Measurements from ENCODE around the gene VAC14.

The VAC14 gene

DNA sequence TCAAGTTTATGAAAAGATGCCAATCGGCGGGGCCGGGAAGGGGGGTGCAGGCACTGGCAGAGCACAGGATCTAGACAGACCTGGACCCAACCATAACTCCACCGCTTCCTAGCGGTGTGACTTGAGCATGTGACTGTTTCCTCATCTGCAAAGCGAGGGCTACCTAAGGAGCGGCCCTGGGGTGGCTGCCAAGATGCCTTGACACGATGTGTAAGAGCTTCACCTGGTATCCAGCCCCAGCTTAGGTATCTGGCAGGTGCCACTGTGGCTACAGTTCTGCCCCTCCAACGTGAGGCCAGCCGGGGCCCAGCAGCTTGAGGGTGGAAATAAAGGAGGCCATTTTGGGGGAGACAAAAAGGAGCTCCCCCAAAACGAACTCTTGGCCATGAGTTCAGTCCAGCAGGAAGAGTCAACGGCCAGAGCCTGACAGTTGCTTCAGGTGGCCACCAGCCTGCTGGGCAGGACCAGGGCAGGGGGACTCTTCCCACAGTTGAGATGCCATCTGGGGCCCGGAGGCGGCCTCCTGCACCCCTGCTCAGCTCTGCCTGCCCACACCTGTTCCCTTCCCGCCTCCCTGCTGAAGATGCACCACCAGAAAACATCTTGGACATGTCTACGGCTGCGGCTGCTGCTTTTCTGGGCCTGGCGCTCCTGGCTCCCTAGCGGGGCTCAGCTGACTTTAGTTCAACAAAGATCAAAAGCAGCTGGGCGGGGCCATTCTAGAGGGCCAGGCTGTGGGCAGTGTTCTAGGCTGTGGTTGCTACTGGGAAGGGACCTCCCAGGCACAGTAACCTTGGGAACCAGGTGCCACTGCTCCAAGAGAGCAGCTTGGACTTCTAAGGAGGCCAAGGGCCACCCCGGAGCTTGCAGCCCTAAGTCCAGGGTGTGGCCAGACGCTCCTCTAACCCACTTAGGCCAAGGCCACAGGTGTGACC is 111.7 kb downstream of the VAC14 start:
- DNase-seq = no peak

DNA sequence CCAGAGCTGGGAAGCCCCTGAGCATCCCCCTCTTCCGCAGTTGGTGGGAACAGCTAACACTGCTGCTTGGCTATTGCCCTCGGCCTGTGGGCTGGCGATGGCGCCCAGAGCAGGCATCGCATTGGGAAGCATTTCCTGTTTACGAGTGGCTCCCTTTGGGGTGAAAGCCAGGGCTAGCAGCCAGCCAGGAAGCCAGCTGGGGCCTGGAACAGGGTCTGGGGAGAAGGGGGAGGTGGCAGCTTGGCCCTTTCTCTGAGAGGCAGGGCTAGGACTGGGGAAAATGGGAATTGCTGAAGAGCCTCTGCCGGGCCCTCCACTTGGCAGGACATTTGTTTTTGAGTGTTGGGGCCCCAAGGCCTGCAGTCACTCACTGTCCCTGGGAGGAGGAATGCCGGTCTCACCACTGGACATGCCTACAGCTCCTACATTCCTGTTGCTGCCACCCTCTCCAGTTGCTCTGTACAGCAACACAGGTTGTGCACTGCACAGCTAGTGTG is 112.7 kb downstream of the VAC14 start:
- DNase-seq = no peak

DNA sequence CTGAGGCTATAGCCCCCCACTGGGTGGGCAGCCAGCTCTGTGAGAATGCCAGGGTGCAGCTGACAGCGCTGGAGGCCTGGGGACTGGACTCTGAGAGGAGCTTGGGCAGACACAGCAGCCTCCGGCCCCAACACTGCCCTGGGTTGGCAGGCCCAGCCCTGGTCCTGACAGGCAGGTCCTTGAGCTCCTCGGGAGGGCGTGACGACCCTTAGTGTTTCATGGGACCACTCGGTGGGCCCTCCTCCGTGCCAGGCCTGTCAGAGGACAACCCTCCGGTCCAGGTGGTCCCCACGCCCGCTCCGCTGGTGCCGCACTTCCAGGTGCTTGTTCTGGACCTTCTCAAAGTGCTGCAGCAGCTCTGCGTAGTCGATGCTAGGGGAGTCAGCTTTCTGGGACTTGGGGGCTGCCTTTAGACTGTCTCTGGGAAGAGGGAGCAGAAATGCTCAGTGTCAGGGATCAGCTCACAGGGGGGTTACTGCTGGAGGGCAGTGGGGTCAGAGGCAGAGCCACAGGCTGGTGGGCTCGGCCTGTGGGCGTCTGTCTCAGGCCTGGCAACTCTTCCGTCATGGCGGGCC is 113.2 kb downstream of the VAC14 start:
- no peak for DNase-seq

DNA sequence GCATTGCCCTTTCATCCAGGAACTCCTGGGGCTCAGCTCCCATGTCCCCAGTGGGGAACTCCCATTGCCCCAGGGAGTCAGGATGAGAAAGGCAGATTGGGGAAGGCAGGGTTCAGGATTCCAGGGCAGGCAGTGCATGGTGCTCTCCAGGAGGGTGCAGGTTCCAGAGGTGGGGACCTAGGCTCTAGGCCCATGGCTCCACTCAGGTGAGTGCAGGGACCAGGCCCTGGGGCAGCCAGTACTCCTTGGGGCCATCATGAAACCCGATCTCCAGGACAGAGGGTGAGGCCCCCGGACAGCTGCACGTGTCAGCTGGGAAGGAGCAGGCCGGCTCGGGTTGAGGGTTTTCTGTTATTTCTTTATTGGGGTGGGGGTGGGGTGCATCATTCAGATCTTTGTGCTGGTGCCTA is 113.9 kb downstream of the VAC14 start:
- DNase-seq = no peak

DNA sequence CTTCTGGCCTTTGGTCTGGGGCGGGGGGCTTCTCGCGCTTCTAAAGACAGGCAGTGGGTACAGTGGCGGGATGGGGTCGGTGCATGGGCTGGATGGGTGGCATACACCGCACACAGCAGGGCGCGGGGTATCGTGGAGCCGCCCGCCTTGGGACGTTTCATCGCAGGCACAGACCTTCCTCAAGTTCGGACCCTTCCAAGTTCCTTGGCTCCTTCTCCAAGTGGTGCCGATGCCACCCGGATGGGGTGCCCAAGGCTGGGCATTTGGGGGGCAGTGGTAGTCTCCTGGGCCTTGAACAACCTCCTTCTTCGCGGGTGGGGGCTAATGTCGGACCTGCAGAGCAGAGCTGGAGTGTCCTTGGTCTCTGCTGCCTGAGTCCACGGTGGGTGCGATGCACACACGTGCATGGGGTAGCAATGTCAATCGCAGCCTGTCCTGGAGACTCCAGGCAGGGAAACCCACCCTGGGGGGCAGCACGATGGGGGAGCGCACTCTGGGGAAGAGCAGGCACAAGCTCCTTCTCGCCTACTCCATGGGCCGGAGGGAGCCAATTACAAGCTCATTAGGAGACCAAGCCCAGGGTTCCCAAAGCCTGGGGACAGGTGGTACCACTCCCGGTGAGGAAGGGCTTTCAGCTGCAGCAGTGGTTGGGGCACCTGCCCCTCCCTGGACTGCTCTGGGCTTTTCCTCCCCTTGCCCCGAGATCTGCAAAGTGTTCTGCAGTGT is 114.4 kb downstream of the VAC14 start:
- no peak for DNase-seq

DNA sequence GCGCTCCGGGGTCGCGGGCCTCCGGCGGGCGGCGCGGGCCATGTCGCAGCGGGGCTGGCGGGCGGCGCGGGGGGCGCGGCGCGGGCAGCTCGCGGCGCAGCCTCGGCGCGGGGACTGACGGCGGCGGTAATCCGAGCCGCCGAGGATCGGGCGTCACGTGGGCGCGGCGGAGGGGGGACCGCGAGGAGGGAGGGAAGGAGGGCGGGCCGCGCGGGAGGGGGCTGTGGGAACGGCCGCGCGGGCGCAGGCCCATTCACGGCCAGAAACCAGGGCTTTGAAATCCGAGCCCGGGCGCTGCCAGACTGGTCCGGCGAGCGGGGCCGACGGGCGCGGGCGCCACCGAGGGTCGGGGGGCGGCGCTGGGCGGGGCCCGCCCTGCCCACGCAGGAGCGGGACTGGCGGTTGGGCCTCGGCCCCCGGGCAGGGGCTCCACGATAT is 115.0 kb downstream of the VAC14 start, which contains the start of gene MTSS2:
Gene MTSS2, minus strand, starts transcription at position 116 of the 438 bp plus-strand sequence. CDS start 262 bp downstream, outside the sequence.
- DNase-seq = no peak

DNA sequence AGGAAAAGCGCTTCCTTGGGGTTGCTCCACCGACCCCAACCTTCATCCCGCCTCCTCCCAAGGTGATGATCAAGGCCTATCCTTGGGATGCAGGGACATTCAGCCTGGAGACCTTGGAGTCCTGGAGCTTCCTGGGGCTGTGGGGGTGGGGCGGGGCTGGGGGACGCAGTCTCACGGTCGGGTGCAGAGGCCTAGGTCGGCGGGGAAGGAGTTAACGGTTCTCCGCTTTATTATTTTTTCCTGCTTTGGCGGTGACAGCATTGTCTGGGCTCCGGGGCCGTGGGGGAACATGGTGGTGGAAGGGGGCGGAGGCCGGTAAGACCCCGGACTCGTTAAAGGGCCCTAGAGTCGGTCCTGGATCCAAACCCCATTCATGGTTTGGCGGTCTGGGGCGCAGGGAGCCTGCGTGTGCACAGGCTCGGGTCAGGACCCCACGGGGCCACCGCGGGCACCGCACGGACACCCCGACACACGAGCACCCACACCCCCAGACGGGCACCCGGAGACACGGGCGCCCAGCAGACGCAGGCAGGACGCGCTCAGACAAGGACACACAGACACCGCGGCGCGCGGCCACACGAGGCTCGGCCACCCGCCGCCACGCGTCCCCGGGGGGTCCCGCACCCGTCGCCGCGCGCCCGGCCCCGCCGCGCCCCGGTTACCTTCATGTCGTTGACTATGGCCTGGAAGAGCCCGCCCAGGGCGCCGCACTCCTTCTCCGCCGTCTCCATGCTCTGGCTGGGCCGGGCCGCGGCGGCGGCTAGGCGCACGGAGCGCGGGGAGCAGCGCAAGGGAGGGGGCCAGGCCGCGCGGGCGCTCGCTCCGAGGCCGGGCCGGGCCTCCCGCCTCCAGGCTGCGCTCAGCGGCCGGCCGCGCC is 115.7 kb downstream of the VAC14 start:
- no peak for DNase-seq

DNA sequence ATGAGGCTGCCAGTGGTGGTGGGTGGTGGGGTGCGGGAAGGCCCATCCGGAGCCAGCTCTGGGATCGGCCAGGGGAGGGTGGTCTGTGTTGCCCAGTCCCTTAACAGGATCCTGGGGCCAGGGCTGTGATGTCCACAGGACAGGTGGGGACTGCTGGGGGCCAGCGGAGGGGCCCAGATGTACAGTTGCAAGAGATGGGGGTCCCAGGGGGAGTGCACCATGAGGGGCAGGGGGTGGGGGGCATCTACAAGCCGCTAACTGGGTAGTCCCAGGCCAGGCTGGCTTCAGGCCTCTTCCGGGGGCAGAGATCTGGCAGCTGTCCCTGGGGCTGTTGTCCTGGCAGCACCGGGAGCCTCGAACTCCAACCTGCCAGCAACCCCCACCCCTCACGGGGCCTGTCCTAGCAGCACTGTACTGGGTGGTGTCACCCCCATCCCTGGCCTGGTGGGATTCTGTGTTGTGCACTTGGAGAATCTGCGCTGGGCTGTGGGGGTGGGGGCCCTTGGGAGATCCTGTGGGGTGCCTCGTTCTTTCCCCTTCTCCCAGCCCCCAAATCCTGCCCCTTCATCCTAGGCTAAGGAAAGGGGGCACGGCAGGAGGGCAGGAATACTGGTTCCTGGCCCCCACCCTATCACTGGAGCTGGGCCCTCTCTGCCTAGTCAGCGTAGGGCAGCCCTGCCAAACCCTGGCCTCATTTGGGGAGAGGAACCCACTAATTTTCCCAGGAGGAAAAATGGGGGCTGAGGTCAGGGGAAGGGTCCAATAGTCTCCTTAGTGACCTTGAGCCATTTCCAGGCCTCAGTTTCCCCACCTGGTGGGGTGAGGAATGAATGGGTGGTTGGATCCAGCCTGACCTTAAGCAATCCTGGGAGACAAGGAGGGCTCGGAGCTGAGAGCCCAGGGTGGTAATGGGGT is 116.6 kb downstream of the VAC14 start:
- no peak for DNase-seq

DNA sequence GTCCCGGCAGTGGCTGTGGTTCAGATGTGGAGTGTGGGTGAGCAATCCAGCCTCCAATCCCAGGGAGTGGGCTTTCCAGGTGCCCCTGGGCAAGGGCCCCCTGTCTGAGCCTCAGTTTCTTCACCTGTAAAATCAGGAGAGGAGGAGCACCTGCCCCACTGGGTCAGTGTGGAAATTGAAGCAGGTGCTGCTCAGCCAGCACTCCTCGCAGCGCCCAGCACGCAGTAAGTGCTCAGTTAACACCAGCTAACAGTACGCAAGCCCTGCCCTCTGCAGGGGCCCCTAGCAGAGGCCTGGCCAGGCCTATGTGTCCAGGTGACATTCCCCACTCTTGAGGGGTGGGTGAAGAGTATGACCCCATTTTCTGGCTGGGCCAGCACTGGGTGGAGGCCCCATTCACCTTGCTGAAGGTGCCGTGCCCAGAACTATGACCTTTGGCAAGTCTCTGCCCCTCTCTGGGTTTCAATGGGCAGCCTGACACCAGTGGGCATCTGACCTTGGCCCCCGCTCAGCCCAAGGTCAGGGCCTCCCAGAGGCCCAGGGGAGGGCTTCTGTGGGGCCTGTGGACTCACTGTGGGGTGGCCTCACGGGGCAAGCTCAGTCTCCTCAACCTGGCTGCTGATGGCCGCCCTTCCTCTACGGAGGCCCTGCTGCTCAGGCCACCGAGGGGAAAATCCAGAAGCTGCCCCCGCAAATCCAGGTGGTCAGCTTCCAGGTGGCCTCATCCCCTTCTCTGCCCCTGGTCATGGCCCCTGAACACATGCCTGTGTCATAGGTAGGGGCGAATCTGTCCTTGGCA is 117.6 kb downstream of the VAC14 start:
- no peak for DNase-seq

DNA sequence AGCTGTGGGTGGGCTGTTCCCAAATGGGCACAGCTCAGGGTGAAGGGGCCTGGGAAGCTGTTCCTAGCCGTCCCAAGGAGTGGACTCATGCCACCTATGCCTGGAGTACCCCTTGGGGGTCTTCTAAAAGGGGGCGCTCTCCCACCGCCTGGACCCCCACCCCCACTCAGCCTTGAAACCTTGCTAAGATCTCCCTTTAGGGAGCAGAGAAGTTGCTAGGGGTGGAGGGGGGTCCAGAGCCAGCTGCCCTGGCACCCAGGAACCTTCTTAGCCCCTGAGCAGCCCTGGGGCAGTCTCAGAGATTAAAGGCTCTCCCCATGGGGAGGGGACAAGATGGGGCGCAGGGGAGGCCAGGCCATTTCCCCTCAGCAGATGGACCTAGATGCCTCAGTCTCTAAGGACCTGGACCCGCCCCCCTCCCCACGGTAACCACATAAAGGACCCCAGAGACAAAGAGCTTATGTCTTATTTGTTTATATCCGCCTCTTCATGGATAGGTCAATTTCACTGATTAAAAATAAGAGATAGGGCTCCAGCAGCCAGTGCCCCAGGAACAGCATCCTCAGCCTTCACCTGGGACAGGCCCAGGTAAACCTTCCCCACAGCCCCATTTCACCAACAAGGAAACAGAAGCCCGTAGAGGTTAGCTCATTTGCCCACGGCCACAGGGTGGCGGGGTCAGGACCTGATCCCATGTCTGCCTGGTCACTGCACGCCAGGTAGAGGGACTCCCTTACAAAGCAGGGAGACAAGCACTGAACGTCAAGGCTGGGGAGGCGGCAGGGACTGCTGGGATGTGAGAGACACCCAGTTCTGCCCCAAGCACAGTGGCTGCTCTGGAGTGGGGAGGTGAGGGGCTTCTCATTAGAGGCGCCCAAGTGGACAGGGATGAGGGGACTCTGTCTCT is 118.5 kb downstream of the VAC14 start:
- DNase-seq = no peak

DNA sequence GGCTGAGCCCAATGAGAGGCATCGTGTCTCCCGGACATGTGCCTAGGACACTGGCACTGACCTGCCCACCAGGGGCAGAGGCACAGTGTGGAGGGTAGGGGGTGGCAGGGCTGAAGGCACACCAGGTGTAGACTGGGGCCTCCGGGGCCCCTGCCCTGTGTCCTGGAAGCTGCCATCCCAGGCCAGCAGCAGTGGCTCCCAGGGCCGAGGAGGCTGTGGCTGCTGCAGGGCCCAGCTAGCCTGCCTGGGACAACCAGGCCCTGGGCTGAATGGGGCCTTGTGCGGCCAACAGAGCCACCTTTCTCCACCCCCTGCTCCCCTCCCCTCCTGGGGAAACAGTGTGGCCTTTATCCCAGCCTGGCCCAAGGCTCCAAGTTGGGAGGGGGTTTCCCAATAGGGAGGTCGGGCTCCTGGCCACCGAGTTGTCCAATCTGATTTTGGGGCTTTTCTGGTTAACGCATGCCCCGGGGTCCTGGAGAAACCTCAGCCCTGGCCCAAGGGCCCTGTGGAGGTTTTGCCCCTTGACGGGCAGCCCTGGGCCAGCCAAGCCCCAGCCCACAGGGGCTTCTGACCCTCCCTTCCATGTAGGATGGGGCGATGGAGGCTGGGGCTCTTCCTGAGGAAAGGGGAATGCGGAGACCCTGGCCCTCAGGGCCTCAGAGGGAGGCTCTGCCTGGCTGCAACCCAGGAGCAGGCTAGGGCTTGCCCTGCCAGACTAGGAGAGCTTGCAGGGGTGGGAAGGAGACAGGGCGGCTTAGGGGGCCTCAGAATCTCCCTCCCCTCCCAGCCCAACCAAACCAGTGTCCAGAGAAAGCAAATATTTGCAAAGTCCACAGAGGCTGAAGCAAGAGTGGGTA is 119.3 kb downstream of the VAC14 start:
- no peak for DNase-seq

DNA sequence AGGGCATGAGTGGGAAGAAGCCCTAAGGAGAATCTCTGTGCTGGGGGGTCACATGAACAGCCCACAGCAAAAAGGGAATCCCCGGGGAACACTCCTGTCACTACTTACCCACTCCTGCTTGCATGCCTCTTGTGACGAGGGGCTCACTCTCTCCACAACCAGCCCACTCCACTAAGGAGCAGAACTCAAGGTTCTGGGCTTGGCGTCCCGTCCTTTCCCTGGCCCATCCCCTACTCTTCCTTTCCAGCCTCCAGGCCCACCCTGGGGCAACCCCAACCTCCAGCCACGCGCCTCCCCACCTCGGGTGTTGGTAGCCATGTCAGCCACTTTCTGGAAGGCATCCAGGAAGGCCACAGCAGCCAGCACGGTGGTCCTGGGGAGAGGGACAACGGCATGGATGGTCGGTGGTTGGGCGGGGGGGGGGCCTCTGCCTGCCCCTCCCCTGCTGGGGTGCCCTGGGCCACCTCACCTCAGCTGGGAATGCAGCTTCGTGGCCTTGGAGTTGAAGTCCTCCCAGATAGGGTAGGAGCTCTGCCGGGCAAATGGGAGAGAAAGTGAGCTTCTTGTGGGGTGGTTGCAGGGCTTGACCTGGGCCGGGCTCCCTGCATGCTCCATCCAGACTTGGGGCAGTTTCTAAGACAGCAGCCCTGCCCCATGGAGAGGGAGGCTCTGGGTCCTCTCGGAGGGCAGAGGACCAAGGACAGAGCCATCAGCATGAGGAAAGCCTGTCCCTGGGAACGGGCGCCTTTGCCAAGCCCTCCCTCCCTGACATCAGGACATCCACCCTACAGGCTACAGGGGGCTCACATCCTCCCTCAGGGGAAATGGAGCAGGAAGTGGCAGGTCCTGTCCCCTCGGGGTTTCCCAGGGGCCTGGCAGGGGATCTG is 120.2 kb downstream of the VAC14 start:
- DNase-seq = no peak

DNA sequence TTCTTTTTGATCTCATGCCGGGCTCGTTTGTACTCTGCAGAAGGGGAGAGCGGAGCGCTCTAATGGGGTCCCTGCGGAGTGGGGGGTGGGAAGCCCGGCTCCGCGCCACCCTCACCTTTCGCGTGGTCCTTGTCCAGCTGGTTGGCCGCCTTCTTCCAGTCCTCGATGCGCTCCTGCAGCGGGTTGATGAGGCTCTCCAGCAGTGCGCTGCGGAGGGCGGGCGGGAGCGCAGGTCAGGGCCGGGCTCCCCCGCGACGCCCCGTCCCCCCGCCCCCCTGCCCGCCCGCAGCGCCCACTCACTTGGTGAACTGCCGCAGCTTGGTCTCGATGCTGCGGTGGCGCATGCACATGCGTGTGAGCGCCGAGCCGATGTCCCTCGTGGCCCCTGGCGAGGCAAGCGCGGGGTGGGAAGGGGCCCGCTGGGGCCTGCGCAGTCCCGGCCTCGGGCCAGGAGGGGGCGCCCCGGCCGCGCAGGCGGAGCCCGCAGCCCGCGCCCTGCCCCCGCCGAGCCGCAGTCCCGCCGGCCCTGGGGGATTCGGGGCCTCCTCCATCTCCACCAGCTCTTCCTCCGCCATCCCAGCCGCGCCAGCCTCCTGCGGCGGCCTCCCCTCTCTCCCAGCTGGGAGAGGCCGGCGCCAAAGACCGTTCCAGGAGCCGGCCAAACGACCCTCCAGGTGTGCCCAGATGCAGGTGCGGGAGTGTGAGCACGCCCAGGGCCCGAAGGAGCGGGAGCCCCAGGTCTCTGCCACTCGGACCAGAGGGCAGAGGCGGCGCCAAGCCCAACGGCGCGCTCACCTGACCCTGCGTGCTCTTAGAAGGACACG is 121.1 kb downstream of the VAC14 start:
- no peak for DNase-seq

DNA sequence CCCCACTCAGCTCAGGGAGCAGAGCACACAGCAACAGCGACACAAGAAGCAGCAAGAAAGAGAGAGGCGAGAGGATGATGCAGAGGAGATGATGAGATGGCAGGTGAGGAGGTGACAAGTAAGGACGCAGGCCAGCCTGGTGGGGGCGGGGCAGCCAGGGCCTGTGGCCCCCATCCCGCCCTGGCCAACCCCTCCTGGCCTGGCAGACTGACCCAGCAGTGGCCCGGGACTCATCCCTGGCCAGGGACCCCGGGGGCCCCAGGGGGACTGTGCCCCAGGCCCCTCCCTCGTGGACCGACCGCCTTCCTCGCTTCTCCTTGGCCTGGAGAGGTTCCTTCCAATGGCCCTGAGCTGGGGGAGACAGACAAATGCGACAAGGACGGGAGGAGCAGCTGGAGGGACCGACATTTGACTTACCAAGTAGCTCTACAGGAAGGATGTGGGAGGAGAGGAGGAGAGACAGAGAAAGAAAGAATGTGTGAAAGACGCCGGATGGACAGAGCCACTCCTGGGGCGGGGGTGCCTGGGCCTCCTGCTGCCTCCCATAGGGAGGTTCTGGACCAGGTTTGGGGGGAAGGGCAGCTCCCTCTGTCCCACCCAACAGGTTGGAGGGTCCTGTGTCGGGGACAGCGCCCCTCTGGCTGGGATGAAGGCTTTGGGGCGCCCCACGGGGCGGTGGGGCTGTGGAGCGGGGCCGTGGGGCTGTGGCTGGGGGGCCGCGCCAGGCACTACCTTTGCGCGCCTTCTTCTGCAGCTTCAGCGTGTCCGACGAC is 121.9 kb downstream of the VAC14 start:
- no peak for DNase-seq

DNA sequence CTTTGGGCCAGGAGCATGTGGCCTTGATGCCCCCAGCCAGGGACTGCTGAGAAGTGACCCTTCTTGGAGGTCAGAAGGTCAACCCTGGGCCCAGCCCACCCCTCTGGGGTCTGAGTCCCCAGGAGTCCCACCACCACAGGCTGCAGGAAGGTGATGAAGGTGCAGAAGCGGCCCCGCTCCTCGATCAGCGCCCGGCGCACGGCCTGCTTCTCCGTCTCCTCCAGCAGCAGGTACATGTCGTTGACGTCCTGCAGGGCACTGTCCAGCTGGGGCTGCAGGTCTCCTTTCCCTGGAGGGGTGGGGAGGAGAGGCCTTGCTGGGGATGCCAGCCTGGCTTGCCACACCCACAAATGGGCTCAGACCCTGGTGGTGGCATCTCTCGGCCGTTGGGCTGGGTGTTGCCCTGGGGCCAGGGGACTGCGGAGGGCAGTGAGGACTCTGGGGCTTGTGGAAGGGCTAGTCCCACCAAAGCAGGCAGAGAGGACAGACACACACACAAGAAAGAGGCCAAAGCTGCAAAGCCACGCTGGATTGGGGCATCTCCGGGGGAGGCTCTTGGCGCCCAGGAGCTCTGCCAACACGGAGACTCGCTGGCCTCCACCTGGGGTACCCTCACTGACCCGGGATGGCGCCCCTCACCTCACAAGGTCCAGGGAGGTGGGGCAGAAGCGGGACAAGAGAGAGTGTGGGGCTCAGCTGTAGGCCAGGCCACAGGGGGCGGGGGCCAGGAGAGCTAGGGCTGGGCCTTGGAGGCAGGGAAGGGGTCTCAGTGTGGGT is 122.6 kb downstream of the VAC14 start:
- DNase-seq = no peak
